Right lobe of liver (tissue), 4 donors: ENCODE data around the gene PSEN2.

Experiments used
- POLR2A ChIP-seq: fragments of 450-650 bp; IDR thresholded peaks from one replicate; pipeline ENCODE4 v1.6.1; 2017; ENCODE audit warnings: antibody characterized with exemption, mild to moderate bottlenecking
- TF ChIP-seq, protein P1 (sequence below), 4 donors: fragments of 200-600 bp in 3 of 4; fragments of 450-650 bp in 1 of 4; IDR thresholded peaks; one replicate each; pipeline versions ENCODE4 v1.5.1 to v1.8.0; 2016 to 2022; ENCODE audit warnings: antibody characterized with exemption in 4 of 4, mild to moderate bottlenecking in 2 of 4
- donor health status: DM: no; HTN: no; CAD: no.
- donor health status: DM: no; HTN: no; CAD: no.
- donor health status: DM: no; HTN: yes; CAD: no.

DNA sequence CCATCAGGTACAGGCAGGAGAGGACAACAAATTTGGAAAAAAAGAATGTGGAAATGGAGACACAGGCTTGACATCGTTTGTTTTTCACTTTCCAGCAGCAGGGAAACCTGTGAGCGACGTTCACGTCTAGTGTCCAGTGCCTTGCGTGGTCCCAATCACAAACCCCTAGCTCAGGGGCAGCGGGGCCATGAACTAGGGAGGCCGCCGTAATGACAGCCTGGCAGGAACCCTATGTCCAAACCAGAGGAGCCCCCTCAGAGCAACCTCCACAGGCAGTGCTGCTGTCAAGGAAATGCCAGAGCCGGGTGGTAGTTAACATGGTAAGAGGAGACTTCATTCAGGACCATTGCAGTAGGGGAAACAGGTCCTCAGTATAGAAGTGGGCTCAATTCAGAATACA lies 37.8 kb upstream of the PSEN2 start:
- TF ChIP-seq, protein P1, sequence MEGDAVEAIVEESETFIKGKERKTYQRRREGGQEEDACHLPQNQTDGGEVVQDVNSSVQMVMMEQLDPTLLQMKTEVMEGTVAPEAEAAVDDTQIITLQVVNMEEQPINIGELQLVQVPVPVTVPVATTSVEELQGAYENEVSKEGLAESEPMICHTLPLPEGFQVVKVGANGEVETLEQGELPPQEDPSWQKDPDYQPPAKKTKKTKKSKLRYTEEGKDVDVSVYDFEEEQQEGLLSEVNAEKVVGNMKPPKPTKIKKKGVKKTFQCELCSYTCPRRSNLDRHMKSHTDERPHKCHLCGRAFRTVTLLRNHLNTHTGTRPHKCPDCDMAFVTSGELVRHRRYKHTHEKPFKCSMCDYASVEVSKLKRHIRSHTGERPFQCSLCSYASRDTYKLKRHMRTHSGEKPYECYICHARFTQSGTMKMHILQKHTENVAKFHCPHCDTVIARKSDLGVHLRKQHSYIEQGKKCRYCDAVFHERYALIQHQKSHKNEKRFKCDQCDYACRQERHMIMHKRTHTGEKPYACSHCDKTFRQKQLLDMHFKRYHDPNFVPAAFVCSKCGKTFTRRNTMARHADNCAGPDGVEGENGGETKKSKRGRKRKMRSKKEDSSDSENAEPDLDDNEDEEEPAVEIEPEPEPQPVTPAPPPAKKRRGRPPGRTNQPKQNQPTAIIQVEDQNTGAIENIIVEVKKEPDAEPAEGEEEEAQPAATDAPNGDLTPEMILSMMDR (IDR thresholded peaks at IDR 0.05): no peak
- TF ChIP-seq POLR2A: no peak
